ENCODE data around the gene INCENP.

Gene INCENP

GRCh38 chr11:62138630-62139425, 15.0 kb downstream of the INCENP start (continued):
- TF ChIP-seq ZNF280D (tag by site-specific recombination; IDR thresholded peaks at IDR 0.05) = no peak
- no peak for TF ChIP-seq YY1 (tag by site-specific recombination; IDR thresholded peaks at IDR 0.05)
- TF ChIP-seq ZNF112 (tag by site-specific recombination; IDR thresholded peaks at IDR 0.05) = no peak
- TF ChIP-seq HOXD13 (CRISPR knock-in tag; IDR thresholded peaks at IDR 0.05; ENCODE audit: borderline replicate concordance) = no peak
- no peak for TF ChIP-seq GLIS1 (tag by site-specific recombination; IDR thresholded peaks at IDR 0.05)
- no peak for TF ChIP-seq PRDM6 (tag by site-specific recombination; IDR thresholded peaks at IDR 0.05)
- TF ChIP-seq ZNF23 (tag by site-specific recombination; IDR thresholded peaks at IDR 0.05; ENCODE audit: borderline replicate concordance) = no peak
- no peak for TF ChIP-seq ZNF184 (tag by site-specific recombination; IDR thresholded peaks at IDR 0.05)
- no peak for TF ChIP-seq REST (tag by site-specific recombination; IDR thresholded peaks at IDR 0.05)
- TF ChIP-seq ZBTB6 (tag by site-specific recombination; IDR thresholded peaks at IDR 0.05) = no peak
- no peak for TF ChIP-seq GFI1B (tag by site-specific recombination; IDR thresholded peaks at IDR 0.05)
- no peak for TF ChIP-seq ZNF571 (tag by site-specific recombination; IDR thresholded peaks at IDR 0.05)
- no peak for TF ChIP-seq BCL11B (tag by site-specific recombination; IDR thresholded peaks at IDR 0.05; ENCODE audit: low read depth)

GRCh38 chr11:62139526-62140303, 15.9 kb downstream of the INCENP start:
- ChIA-PET CTCF (interaction anchor here (0.6 to 1.3 kb wide), 2 partner anchors 17 to 32 kb away, joined by 3 read pairs; partner anchors contain the start of gene INCENP), POLR2A (interaction anchor here (1.6 kb wide), 1 partner anchor 16 kb away, joined by 3 read pairs; the partner anchor contains the start of gene INCENP)
- H3K4me3 ChIP-seq (ENCODE audit: low read depth, low read length) = no peak overlapping the region
- H3K4me1 ChIP-seq (ENCODE audit: control insufficient read depth, insufficient read depth, low read length) = no peaks in the 10 kb centered on the region
- peaks cover 7 to 93% of the 10 kb centered on the region in 2 experiments; a peak in 2 of 3 replicates for H3K36me3 ChIP-seq (ENCODE audit: control insufficient read depth in 2 of 2, insufficient read depth in 1 of 2, low read length in 2 of 2)
- no peaks in the 10 kb centered on the region for H3K9me3 ChIP-seq (ENCODE audit: control insufficient read depth, insufficient read depth, low read depth, low read length)
- no peak overlapping the region for H3K27ac ChIP-seq (ENCODE audit: extremely low read depth, low read depth, low read length)
- TF ChIP-seq ZNF24 (tag by site-specific recombination; IDR thresholded peaks at IDR 0.05) (no peak), ZNF768 (tag by site-specific recombination; IDR thresholded peaks at IDR 0.05) (no peak), ZNF600 (tag by site-specific recombination; IDR thresholded peaks at IDR 0.05) (no peak), ATF2 (tag by site-specific recombination; IDR thresholded peaks at IDR 0.05; ENCODE audit: low read depth) (no peak), ZIC2 (tag by site-specific recombination; IDR thresholded peaks at IDR 0.05) (no peak), ZBTB6 (tag by site-specific recombination; IDR thresholded peaks at IDR 0.05) (no peak), YY1 (tag by site-specific recombination; IDR thresholded peaks at IDR 0.05) (no peak), ZNF391 (tag by site-specific recombination; IDR thresholded peaks at IDR 0.05; ENCODE audit: borderline replicate concordance, low read depth) (no peak), ZFHX2 (tag by site-specific recombination; conservative IDR thresholded peaks at IDR 0.05) (no peak), ZNF133 (tag by site-specific recombination; IDR thresholded peaks at IDR 0.05) (no peak), ZNF626 (tag by site-specific recombination; IDR thresholded peaks at IDR 0.05) (no peak)
